Stimulated activated naive CD8-positive, alpha-beta T cell treated with anti-CD3 and anti-CD28 coated beads, Interleukin-15, amount 100 ng/mL, for 72 hours (primary cell): ENCODE results near the gene LAMB3.
A peak's percentile ranks its signal among the peaks of the same experiment; 100 is the strongest.

Experiments
- ATAC-seq: fragments of 150-1000 bp; cut with Tn5 transposase; 2 replicates; pipeline ENCODE4 v1.10.0; 2021; ENCODE audit warnings: mild to moderate bottlenecking, moderate library complexity
- DNase-seq, 2 donors: peaks; one replicate each; pipeline ENCODE4 v3.0.0; 2021 to 2022
- H3K27ac Mint-ChIP-seq, 2 donors: one replicate each; pipeline ENCODE4 v1.8.0; 2022; ENCODE audit warnings: mild to moderate bottlenecking in 2 of 2, mixed read lengths in 2 of 2, moderate library complexity in 2 of 2
- H3K27me3 Mint-ChIP-seq: one replicate; pipeline ENCODE4 v1.8.0; 2022; ENCODE audit warnings: mixed read lengths
- H3K4me1 Mint-ChIP-seq: one replicate; pipeline ENCODE4 v1.8.0; 2022; ENCODE audit warnings: mild to moderate bottlenecking, mixed read lengths
- H3K4me3 Mint-ChIP-seq, 2 donors: one replicate each; pipeline ENCODE4 v1.8.0; 2022; ENCODE audit warnings: mild to moderate bottlenecking in 2 of 2, mixed read lengths in 2 of 2, moderate library complexity in 1 of 2
- H3K9me3 Mint-ChIP-seq, 2 donors: one replicate each; pipeline ENCODE4 v1.8.0; 2022; ENCODE audit warnings: mixed read lengths in 2 of 2

LAMB3 gene

DNA sequence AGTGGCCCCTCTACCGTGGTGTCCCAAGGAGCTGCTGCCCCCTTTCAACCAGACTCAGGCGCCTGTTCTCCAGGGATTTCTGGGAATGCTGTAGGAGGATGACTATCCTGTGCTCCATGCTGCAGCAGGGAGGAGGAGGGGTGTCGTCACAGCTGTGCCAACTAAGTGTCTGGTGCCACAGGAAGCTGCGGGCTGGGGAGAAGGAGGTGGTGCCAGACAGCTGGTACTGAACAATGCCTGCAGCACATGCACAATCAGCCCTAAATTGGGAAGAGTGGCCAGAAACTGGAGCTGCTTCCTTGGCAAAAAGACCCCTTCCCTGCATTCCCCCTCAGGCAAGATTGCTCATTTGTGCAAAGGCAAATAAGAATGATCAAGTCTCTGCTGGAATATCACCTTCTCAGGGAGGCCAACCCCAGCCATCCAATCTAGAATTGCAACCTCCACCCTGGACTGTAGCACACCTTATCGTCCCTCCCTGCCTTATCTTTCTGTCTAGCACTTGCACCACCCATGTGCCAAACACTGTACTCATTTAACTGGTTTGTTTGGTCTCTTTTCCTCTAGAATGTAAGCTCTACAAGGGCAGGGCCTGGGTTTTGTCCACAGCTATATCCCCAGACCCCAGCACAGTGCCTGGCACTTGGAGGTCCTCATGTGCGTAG is 33.3 kb downstream of the LAMB3 start:
- Mint-ChIP-seq H3K27me3 (no peaks in the 10 kb centered on the region), H3K4me3 (no peak overlapping the region), H3K27ac (no peak overlapping the region), H3K9me3 (no peaks in the 10 kb centered on the region), H3K4me1 (peaks cover 6% of the 10 kb centered on the region)
- DNase-seq, result no peak
- no peak for ATAC-seq

DNA sequence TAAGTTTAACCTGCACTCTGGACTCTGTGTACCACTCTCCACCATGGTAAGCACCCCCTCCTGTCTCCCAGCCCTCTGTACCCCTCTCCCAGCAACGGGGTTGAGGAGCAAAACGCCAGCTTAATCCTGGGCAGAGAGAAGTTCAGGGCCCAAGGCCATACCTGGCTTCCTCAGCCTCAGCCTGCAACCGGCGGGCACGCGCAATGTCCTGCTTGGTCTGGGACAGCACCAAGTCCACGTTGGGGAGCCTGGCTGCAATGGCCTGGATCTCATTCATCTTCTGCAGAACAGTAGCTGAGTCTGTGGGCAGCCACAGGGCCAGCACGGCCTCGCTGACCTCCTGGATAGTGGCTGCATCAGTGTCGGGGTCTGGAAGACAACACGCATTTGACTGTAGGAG is 33.9 kb downstream of the LAMB3 start:
- no peak overlapping the region for H3K4me3 Mint-ChIP-seq
- H3K4me1 Mint-ChIP-seq, result peaks cover 6% of the 10 kb centered on the region
- DNase-seq (no peak), ATAC-seq (no peak)
- no peaks in the 10 kb centered on the region for H3K9me3 Mint-ChIP-seq
- no peak overlapping the region for H3K27ac Mint-ChIP-seq
- no peaks in the 10 kb centered on the region for H3K27me3 Mint-ChIP-seq

GRCh38 chr1:209617755-209618154 is 34.5 kb downstream of the LAMB3 start:
- H3K9me3 Mint-ChIP-seq, result no peaks in the 10 kb centered on the region
- H3K4me1 Mint-ChIP-seq, result peaks cover 6% of the 10 kb centered on the region
- H3K27ac Mint-ChIP-seq, result no peak overlapping the region
- DNase-seq, result no peak
- no peaks in the 10 kb centered on the region for H3K27me3 Mint-ChIP-seq
- no peak for ATAC-seq
- H3K4me3 Mint-ChIP-seq, result no peak overlapping the region

DNA sequence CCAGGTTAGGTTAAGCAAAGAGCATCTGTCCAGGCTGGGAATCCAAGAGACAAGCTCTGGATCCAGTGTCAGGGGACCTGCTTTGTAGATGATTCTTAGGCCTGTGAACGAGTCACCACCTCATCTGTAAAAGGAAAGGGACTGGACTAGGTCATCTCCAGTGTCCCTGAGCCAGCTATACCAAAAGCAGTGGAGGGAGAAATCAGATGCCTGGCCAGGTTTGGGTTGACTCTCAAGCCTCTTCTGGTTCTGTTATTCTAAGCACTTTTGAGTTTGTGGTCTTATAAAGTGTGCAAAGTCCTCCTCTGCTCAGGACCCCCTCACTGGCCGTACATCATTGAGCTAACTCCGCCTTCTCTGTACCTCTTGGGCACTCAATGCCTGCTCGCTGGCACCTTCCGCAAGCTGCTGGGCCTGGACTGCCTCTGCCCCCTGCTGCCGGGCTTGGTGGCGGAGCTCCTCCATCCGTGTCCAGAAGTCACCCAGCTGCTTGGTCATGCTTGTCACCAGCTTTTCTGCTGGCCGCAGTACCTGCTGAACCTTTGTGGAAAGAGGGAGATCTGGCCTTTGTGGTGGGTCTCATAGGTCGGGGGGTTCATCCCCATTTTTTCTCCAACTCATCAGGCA is 35.1 kb downstream of the LAMB3 start:
- no peak for DNase-seq
- Mint-ChIP-seq H3K27ac (no peak overlapping the region), H3K4me3 (no peak overlapping the region), H3K27me3 (no peaks in the 10 kb centered on the region), H3K4me1 (peaks cover 6% of the 10 kb centered on the region), H3K9me3 (no peaks in the 10 kb centered on the region)
- no peak for ATAC-seq

GRCh38 chr1:209616366-209617046 is 35.7 kb downstream of the LAMB3 start:
- Mint-ChIP-seq H3K4me3 (no peak overlapping the region), H3K4me1 (peaks cover 6% of the 10 kb centered on the region), H3K27me3 (no peaks in the 10 kb centered on the region), H3K27ac (no peak overlapping the region), H3K9me3 (no peaks in the 10 kb centered on the region)
- no peak for ATAC-seq
- no peak for DNase-seq

DNA sequence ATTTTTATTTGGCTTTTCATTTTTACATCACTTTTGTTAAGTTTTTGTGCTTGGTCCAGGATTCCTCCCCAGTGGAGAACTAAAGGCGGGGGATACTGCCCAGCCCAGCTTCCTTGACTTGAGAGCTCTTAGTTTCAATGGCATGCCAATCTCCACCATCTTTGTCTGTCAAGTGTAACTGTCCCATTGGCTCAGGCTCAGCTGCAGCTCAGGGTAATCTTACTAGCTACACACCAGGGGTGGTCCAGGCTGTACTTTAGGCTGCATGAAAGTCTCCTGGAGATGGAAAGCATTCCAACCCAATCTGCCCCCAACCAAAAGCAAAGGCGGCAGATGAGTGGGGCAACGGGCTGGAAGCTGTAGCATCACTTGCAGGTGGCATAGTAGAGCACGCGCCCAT is 37.3 kb downstream of the LAMB3 start:
- Mint-ChIP-seq H3K9me3 (no peaks in the 10 kb centered on the region), H3K4me3 (no peak overlapping the region), H3K27ac (no peak overlapping the region), H3K27me3 (no peaks in the 10 kb centered on the region), H3K4me1 (peaks cover 6% of the 10 kb centered on the region)
- no peak for ATAC-seq
- DNase-seq, result no peak

GRCh38 chr1:209614151-209614420 is 38.1 kb downstream of the LAMB3 start:
- H3K9me3 Mint-ChIP-seq, result no peaks in the 10 kb centered on the region
- H3K4me3 Mint-ChIP-seq, result no peak overlapping the region
- DNase-seq (no peak), ATAC-seq (no peak)
- no peaks in the 10 kb centered on the region for H3K27me3 Mint-ChIP-seq
- H3K27ac Mint-ChIP-seq, result no peak overlapping the region
- H3K4me1 Mint-ChIP-seq, result peaks cover 6% of the 10 kb centered on the region

DNA sequence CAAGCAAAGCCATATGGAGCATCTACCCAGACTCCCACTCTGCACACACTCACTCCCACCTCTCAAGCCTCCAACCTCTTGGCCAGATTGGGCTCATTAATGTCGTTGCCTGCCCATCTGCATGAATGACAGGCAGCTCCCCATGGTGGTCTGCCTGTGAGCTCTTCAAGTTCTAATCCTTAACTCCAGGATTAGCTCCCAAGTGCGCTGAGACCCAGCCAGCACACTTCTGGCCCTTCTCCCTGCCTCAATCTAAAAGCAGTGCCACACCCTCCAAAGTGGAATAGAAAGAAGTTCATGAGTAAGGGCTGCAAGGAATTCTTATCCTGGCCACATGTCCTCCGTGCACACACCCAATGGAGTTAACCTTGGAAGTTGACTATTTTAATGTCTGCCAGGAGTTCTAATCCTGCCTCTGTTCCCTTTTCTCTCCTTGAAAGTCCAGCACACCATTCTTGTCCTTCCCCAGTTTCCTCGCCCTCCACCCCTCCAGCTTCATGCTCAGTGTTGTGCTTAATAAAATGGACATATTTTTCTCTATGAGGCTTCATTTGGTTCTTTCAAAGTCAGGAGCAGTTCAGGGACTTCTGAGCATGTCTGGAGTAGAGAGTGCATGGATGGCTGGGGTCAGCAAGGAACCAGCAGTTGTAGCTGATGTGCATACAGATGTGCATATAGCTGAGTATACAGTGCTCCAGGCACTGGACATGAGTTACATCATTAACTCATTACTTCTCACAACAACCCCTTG is 38.6 kb downstream of the LAMB3 start:
- Mint-ChIP-seq H3K27ac (no peak overlapping the region), H3K9me3 (no peaks in the 10 kb centered on the region), H3K4me1 (peaks cover 1% of the 10 kb centered on the region), H3K27me3 (no peaks in the 10 kb centered on the region), H3K4me3 (no peak overlapping the region)
- ATAC-seq (no peak), DNase-seq (no peak)

DNA sequence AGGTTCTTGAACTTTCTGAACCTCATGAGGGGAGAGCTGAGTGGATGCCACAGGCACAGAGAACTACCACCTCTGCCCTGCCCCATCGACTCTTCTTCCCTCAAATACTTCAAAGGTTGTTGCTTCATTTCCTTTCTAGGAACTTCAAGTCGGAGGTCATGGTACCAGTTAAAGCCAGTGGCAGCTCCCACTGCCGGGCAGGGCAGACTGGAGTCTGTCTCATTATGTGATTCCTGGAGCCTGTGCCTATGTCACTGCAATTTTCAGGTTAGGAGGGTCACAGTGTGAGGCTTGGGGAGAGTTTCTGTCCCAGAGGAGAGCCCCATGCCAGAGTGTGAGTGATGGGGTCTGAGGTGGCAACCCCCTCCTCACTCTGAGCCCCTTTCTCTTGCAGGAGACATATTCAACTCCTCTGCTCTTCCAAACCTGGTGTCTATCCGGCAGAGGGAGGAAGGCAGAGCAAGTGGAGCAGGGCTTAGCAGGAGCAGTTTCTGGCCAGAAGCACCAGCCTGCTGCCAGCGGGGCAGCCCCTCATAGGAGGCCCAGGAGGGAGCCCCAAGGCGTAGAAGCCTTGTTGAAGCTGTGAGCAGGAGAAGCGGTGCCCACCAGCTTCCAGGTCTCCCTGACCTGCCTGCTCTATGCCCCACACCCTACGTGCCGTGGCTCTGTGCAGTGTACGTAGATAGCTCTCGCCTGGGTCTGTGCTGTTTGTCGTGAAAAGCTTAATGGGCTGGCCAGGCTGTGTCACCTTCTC is 39.4 kb downstream of the LAMB3 start:
- Mint-ChIP-seq H3K27me3 (no peaks in the 10 kb centered on the region), H3K4me3 (no peak overlapping the region), H3K27ac (no peak overlapping the region), H3K4me1 (no peaks in the 10 kb centered on the region), H3K9me3 (no peaks in the 10 kb centered on the region)
- ATAC-seq, result no peak
- no peak for DNase-seq

GRCh38 chr1:209611771-209612570 is 40.3 kb downstream of the LAMB3 start:
- Mint-ChIP-seq H3K4me1 (no peaks in the 10 kb centered on the region), H3K4me3 (no peak overlapping the region), H3K27ac (no peak overlapping the region), H3K27me3 (no peaks in the 10 kb centered on the region), H3K9me3 (no peaks in the 10 kb centered on the region)
- no peak for DNase-seq
- no peak for ATAC-seq

DNA sequence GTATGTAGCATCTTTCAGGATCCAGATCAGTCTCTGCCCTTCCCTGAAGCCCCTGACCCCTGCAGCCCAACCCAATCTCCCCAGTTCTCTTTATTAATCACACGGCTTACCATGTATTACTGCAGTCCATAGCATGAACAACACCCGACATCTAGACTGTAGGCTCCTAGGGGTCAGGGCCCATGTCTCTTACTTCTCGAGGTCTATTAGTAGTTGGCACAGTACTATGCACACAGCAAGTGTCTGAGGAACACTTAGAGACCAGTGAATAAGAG is 41.7 kb downstream of the LAMB3 start:
- Mint-ChIP-seq H3K9me3 (peaks cover 0 to 4% of the 10 kb centered on the region in 2 donors), H3K4me3 (no peak overlapping the region), H3K27me3 (no peaks in the 10 kb centered on the region), H3K4me1 (no peaks in the 10 kb centered on the region), H3K27ac (no peak overlapping the region)
- no peak for ATAC-seq
- no peak for DNase-seq

- H3K4me1 Mint-ChIP-seq, result no peaks in the 10 kb centered on the region
- no peak overlapping the region for H3K27ac Mint-ChIP-seq
- DNase-seq (no peak), ATAC-seq (no peak)
- no peaks in the 10 kb centered on the region for H3K27me3 Mint-ChIP-seq
- H3K4me3 Mint-ChIP-seq, result no peak overlapping the region
- H3K9me3 Mint-ChIP-seq, result peaks cover 0 to 4% of the 10 kb centered on the region in 2 donors
Observed at GRCh38 chr1:209609791-209610630, 42.2 kb downstream of the LAMB3 start.

DNA sequence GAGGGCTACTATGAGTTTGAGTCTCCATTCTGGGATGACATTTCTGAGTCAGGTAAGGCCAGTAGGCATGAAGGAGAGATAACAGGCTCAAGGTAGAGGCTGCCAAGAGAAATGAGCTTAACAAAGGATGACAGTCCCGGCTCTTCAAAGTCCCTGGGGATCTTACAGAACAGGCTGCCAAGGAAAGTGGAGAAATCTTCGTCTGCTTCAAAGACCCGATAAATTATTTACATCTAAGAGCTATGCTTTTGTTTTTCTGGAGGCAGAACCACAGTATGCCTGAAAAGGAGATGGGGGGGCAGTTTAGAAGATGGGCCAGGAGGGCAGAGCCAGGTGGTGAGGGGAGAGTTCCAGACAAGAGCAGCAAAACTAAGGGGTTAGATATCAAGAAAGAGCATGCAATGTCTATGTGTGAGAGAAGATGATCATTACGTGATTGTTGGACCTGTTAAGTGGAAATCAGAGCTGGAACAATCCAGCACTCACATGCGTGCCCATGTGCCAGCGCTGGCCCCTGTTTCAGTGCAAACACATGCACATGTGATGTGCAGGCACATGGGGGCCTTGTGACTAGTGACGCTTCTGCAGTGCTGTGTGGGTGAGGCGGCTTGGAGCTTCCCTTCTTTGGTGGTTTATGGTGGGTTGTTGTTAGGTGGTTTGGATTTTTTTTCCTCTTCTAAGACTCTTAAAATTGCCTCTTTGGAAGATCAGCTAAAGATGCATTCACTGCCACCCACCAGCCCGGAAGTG is 43.0 kb downstream of the LAMB3 start:
- ATAC-seq (no peak), DNase-seq (no peak)
- no peak overlapping the region for H3K4me3 Mint-ChIP-seq
- H3K27me3 Mint-ChIP-seq, result no peaks in the 10 kb centered on the region
- H3K4me1 Mint-ChIP-seq, result no peaks in the 10 kb centered on the region
- peaks cover 0 to 4% of the 10 kb centered on the region in 2 donors for H3K9me3 Mint-ChIP-seq
- no peak overlapping the region for H3K27ac Mint-ChIP-seq

- peaks cover 0 to 4% of the 10 kb centered on the region in 2 donors for H3K9me3 Mint-ChIP-seq
- no peak overlapping the region for H3K4me3 Mint-ChIP-seq
- H3K27me3 Mint-ChIP-seq, result no peaks in the 10 kb centered on the region
- H3K4me1 Mint-ChIP-seq, result no peaks in the 10 kb centered on the region
- peak; percentile 34 for ATAC-seq
- DNase-seq, result peak in 1 of 2 donors; percentile 14
- peak overlapping the region in 1 of 2 donors; percentile 77 for H3K27ac Mint-ChIP-seq
Observed at GRCh38 chr1:209607795-209608178, 44.4 kb downstream of the LAMB3 start.
